ENCODE measurements around the gene HEATR3.
"Not testable (repeated sequence)": the region's sequence is repeated elsewhere in the genome, so short reads cannot be mapped to it uniquely, and the experiment has no call there.

HEATR3 gene

GRCh38 chr16:50102051-50102746 lies 36.4 kb downstream of the HEATR3 start:
- DNase-seq = no peak

- no peak for DNase-seq
Observed at GRCh38 chr16:50103764-50104163, 38.0 kb downstream of the HEATR3 start.

DNA sequence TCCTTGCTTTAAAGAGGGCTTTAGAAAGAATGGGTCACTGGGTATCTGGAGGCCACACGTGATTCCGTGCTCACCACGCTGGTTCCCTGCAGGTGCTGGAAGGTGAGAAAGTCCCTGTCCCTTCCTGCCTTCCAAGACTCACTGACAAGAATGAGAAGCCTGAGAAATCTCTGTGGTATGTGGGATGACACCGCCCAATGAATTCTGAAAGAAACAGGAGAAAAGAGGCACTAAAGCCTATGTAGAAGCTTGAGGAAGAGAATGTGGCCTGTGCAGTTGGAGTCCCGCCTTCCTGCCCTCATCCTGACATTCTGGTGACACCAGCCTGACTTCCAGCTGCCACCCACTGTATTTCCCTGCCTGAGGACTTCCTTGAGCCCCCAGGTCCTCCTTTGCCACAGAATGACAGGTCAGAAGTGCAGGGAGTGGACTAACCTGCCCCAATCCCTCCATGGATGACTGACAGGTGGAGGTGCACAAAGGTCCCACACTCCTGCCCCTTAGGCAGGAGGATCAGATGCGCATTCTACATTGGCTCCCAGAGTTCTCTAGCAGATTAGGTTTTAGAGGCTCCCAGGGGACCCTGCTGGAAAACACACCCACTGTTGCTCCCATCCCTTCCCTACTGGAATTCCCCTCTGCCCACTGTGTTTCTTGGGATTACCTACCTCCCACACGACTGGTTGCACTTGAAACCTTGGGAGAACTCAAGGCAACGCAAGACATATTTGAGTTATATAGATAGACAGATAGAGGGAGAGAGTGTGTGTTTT lies 48.8 kb downstream of the HEATR3 start:
- no peak for DNase-seq

DNA sequence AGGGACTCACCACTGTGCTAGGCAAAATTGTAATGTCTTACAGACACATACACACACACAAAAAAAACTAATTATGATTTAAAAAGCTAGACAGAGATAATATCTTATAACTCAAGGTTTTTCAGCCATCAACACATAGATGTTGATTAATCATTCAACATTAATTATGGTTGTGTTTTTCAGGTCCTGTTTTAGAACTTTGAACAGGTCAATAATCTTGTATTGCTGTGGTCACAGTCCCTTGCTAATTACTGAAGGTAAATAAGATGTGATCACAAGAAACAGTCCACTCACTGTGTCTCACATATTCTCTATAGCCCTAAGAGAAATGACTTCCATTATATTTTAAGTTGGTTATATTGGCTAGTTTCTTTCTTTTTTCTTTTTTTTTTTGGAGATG lies 54.9 kb downstream of the HEATR3 start:
- DNase-seq = no peak

GRCh38 chr16:50121278-50121677 lies 55.5 kb downstream of the HEATR3 start:
- no peak for DNase-seq

GRCh38 chr16:50121721-50122445 lies 56.1 kb downstream of the HEATR3 start:
- DNase-seq = peak; percentile 42

- no peak for DNase-seq
Observed at GRCh38 chr16:50123417-50123816, 57.6 kb downstream of the HEATR3 start.

GRCh38 chr16:50124769-50125168 lies 59.0 kb downstream of the HEATR3 start:
- DNase-seq = no peak

DNA sequence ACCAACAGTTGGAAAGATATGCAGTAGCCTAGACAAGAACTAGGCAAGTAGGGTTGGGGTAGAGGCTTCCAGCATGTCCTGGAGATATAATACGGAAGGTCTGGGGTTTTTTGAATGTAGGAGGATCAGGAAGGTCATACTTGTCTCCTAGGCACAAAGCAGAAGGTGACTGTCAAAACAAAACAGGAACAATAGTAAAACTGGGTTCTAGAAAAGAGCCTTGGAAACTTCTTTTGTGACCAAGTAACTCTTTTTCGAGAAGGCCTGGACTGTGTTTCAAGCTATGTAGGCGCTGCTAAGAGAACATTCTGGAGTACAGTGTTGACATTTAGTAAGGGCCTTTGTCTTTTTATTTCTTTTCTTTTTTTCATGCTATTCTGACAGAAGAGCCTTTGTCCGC lies 60.4 kb downstream of the HEATR3 start:
- DNase-seq = no peak

GRCh38 chr16:50132571-50132970 lies 66.8 kb downstream of the HEATR3 start:
- DNase-seq = not testable (repeated sequence)

DNA sequence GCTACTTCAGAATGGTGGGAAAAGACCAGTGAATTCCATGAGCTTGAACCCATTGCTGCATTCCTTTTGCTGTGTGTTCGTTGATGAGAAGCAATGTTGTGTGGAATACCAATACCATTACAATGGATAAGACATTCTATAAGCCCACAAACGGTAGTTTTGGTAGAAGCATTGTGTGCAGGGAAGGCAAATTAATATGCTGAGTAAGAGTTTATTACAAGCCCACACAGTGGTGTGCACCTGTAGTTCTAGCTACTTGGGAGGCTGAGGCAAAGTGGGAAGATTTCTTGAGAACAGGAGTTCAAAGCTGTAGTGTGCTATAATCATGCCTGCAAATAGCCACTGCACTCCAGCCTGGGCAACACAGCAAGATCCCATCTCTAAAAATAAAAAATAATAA lies 67.4 kb downstream of the HEATR3 start:
- no peak for DNase-seq

DNA sequence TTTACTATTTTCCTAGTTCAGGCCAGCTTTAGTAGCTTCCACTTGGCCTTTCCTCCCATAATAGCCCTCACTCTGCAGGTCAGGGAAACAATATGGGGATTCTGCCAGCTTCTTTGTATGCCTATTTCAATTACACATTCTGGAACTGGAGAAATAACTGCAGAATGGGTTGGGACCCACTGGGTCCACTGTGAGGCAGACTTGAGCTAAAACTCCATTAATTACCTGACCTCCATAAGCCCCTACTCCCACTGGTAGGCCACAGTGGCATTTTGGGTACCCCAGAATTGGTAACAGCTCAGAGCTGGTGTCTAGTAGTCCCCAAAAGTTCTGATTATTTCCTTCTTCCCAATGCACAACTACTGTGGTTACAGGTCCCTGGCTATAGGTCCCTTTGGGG lies 70.6 kb downstream of the HEATR3 start:
- DNase-seq = no peak

DNA sequence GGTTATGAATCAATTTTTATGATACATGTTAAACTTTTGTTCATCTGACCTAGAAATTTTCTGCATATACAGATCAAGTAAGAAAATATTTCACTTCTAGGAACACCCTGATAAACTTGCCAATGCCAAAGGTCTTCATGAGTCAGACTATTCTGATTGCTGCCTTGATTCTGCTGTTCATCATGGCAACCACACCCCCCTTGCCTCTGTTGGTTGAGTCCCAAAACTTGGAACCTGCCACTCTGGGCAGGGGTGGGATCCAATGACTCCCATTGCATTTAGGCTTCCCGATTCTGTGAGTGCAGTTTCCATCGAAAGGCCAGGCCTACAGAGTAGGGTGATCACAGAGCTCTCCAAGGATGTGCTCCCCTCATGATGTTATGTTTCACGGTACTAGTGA lies 71.5 kb downstream of the HEATR3 start:
- DNase-seq = no peak

DNA sequence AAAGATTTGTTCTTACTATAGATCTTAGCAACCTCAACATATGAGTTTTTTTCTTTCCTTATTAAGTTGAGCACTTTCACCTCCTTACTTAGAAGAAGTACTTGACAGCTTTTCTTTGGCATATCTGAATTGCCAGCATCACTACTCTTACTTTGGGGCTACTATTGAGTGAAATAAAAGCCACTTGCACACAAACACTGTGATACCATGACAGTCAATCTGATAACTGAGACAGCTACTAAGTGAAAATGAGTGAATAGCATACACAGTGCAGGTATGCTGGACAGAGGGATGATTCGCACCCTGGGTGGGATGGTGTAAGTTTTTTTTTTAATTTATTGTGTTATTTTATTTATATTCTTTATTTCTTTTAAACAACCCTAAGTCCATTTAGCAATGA lies 73.8 kb downstream of the HEATR3 start:
- DNase-seq = no peak

- DNase-seq = no peak
Observed at GRCh38 chr16:50144211-50144610, 78.4 kb downstream of the HEATR3 start.

DNA sequence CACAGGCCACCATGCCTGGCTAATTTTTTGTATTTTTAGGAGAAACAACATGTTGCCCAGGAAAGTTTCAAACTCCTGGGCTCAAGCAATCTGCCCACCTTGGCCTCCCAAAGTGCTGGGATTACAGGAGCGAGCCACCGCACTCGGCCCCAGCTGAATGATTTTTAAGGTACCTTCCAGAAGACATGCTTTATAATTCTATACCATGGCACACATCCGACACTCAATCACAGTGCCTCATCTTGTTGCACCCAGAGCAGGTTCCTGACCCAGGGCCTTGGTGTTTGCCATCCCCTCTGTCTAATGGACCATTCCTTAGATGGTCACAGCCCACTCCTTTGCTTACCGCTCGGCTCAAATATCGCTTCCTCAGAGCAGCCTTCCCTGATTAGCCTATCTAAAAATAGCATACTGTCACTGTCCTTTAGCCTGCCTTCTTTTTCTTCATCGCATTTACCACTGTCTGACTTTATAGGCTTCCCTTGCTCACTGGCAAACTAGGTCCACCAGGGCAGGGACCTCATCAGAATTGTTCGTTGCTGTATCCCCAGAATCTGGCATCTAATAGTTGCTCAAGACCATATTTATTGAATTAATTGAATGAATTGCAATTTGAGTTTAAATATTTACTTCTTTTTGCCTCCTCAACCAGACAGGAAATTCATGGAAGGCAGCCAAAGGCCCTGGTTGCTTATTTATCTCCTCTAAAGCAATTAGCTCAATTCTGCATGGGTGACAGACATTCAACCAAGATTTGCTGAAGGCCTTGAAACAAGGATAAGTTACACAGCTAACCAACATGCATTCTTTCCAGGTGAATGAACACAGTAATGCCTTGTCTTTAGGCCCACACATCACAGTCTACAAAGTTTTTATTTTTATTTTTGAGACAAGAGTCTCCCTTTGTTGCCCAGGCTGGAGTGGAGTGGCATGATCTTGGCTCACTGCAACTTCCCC lies 81.0 kb downstream of the HEATR3 start:
- DNase-seq = no peak

DNA sequence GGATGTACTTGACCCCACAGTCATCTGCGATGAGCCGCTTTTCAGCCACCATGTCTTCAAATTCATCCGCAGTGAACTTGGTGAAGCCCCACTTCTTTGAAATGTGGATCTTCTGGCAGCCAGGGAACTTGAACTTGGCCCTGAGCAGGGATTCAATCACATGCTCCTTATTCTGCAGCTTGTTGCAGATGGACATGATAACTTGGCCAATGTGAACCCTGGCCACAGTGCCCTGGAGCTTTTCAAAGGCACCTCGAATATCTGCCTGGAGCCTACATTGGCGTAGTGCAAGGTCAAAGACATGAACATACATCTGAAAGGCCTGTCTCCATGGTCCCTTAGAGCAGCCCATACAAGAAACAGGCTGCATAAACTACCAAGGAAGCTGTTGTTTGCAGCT lies 85.6 kb downstream of the HEATR3 start:
- DNase-seq = no peak

DNA sequence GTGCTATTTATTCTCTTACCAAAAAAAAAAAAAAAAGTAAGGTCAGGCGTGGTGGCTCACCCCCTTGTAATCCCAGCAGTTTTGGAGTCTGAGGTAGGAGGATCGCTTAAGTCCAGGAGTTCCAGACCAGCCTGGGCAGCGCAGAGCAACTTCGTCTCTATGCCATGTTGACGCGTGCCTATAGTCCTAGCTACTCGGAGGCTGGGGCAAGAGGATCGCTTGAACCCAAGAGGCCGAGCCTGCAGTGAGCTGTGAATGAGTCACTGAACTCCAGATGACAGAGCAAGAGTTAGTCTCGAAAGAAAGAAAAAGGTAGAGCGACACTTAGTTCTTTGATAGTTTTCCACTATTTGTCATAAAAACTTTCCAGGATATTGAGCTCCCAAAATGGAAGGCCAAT lies 86.0 kb downstream of the HEATR3 start:
- no peak for DNase-seq

DNA sequence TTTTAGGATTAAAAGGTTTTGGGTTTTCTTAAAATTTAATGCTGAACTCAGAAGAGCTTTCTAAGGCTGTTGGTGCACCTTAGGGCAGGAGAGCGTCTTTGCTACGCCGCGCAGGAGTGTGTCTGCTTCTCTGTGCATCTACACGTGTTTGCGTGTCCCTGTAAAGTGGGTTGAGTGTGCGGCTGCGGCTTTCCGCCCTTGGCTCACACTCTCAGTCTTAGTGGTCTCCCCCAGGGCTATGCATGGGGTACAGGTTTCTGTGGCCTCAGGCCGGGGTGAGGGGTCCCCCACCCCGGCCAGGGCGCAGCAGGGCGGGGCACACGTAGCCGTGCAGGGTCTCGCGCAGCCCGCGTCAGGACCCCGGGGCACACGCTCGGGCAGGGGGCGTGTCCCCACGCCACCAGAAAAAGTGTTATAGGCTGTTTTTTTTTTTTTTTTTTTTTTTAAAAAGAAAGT lies 86.6 kb downstream of the HEATR3 start:
- peak; percentile 74 for DNase-seq

GRCh38 chr16:50152807-50153595 lies 87.2 kb downstream of the HEATR3 start, which contains the start of gene TENT4B:
Gene TENT4B, plus strand, starts transcription at chr16:50153306. Its CDS starts 316 bp downstream, at chr16:50153622.
- DNase-seq = peak; percentile 92

DNA sequence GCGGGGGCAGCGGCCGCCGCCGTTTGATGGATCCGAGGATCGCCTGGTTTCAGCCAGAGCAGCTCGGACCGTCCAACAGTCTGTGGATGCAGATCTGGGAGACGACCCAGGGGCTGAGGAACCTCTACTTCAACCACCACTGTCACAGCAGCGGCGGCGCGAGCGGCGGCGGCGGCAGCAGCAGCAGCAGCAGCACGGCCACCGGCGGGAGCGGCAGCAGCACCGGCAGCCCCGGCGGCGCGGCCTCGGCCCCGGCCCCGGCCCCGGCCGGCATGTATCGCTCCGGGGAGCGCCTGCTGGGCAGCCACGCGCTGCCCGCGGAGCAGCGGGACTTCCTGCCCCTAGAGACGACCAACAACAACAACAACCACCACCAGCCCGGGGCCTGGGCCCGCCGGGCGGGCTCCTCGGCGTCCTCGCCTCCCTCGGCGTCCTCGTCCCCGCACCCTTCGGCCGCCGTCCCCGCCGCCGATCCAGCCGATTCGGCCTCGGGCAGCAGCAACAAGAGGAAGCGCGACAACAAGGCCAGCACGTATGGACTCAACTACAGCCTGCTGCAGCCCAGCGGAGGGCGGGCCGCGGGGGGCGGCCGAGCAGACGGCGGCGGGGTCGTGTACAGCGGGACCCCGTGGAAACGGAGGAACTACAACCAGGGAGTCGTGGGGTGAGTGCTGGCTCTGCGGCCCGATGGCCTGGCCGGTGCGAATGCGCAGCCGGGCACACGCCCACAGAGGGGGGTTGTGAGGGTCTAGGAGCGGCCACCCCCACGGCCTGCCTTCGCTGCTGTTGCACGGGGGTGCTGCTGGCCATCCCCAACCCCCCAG lies 88.0 kb downstream of the HEATR3 start:
- DNase-seq = no peak
